Activated CD4-positive, alpha-beta memory T cell treated with anti-CD3 and anti-CD28 coated beads, Interleukin-2, amount 10 ng/mL, durations not matched to agents 7 days and 5 days (primary cell): Measurements from ENCODE around the gene UBR3. TPM values are rescaled to one million over a fixed set of nuclear protein-coding genes. Genes with fewer than 3 reads are reported as not detected.

ENCODE experiments used
- CTCF ChIA-PET: fragments of 350-600 bp; sonication (Branson Sonifier 250); formaldehyde crosslinking; loops from one replicate; lab custom pipeline; 2021; ENCODE audit warnings: antibody characterized with exemption, inconsistent platforms; lab: Charles Lee
- POLR2A ChIA-PET: fragments of 350-600 bp; sonication (Branson Sonifier 250); formaldehyde crosslinking; loops from one replicate; lab custom pipeline; 2021; ENCODE audit warnings: antibody characterized with exemption; lab: Charles Lee
- DNase-seq: peaks from one replicate; pipeline ENCODE4 v3.0.0-alpha.2; 2020
- H3K27ac Mint-ChIP-seq: one replicate; pipeline ENCODE4 v1.8.0; 2021; ENCODE audit warnings: mild to moderate bottlenecking, mixed read lengths
- H3K27me3 Mint-ChIP-seq: one replicate; pipeline ENCODE4 v1.8.0; 2021; ENCODE audit warnings: mixed read lengths
- H3K36me3 Mint-ChIP-seq: one replicate; pipeline ENCODE4 v1.8.0; 2021; ENCODE audit warnings: low read depth, mixed read lengths
- H3K4me1 Mint-ChIP-seq: one replicate; pipeline ENCODE4 v1.8.0; 2021; ENCODE audit warnings: mixed read lengths
- H3K4me3 Mint-ChIP-seq: one replicate; pipeline ENCODE4 v1.8.0; 2021; ENCODE audit warnings: mild to moderate bottlenecking, mixed read lengths
- H3K9me3 Mint-ChIP-seq: one replicate; pipeline ENCODE4 v1.8.0; 2021; ENCODE audit warnings: mixed read lengths
- total RNA-seq, 2 experiments: library from RNA; stranded (reverse); gene quantifications; one replicate each; pipeline ENCODE4 v1.2.3, GENCODE V29; 2021

The UBR3 gene
- total RNA-seq, 2 experiments from 2014 or later = 19.7 to 19.8 TPM

GRCh38 chr2:169976335-169976851 lies 149.1 kb downstream of the UBR3 start:
- ChIA-PET CTCF (no interaction called here), POLR2A (no interaction called here)
- H3K27me3 Mint-ChIP-seq = no peaks in the 10 kb centered on the region
- DNase-seq = no peak
- no peaks in the 10 kb centered on the region for H3K4me1 Mint-ChIP-seq
- no peak overlapping the region for H3K4me3 Mint-ChIP-seq
- H3K36me3 Mint-ChIP-seq = peaks cover 41% of the 10 kb centered on the region
- peaks cover 16% of the 10 kb centered on the region for H3K9me3 Mint-ChIP-seq
- no peak overlapping the region for H3K27ac Mint-ChIP-seq

GRCh38 chr2:169977530-169977929 lies 150.3 kb downstream of the UBR3 start:
- Mint-ChIP-seq H3K4me3 (no peak overlapping the region), H3K4me1 (no peaks in the 10 kb centered on the region), H3K27me3 (no peaks in the 10 kb centered on the region), H3K36me3 (peaks cover 35% of the 10 kb centered on the region), H3K27ac (no peak overlapping the region), H3K9me3 (peaks cover 16% of the 10 kb centered on the region)
- no peak for DNase-seq
- POLR2A ChIA-PET = no interaction called here
- CTCF ChIA-PET = no interaction called here

GRCh38 chr2:169978402-169979017 lies 151.3 kb downstream of the UBR3 start:
- DNase-seq = no peak
- H3K4me3 Mint-ChIP-seq = no peak overlapping the region
- ChIA-PET CTCF (no interaction called here), POLR2A (no interaction called here)
- peaks cover 16% of the 10 kb centered on the region for H3K9me3 Mint-ChIP-seq
- no peaks in the 10 kb centered on the region for H3K27me3 Mint-ChIP-seq
- no peaks in the 10 kb centered on the region for H3K4me1 Mint-ChIP-seq
- H3K27ac Mint-ChIP-seq = no peak overlapping the region
- peaks cover 35% of the 10 kb centered on the region for H3K36me3 Mint-ChIP-seq

GRCh38 chr2:169979025-169979424 lies 151.8 kb downstream of the UBR3 start:
- CTCF ChIA-PET = no interaction called here
- Mint-ChIP-seq H3K36me3 (peaks cover 34% of the 10 kb centered on the region), H3K9me3 (peaks cover 16% of the 10 kb centered on the region), H3K27ac (no peak overlapping the region), H3K4me3 (no peak overlapping the region), H3K4me1 (no peaks in the 10 kb centered on the region), H3K27me3 (no peaks in the 10 kb centered on the region)
- POLR2A ChIA-PET = no interaction called here
- DNase-seq = no peak

GRCh38 chr2:169980001-169980400 lies 152.7 kb downstream of the UBR3 start:
- H3K27me3 Mint-ChIP-seq = no peaks in the 10 kb centered on the region

GRCh38 chr2:169980643-169981042 lies 153.4 kb downstream of the UBR3 start:
- Mint-ChIP-seq H3K27me3 (no peaks in the 10 kb centered on the region), H3K27ac (no peak overlapping the region), H3K36me3 (peaks cover 25% of the 10 kb centered on the region), H3K4me3 (no peak overlapping the region), H3K4me1 (no peaks in the 10 kb centered on the region), H3K9me3 (peaks cover 13% of the 10 kb centered on the region)
- POLR2A ChIA-PET = no interaction called here
- no peak for DNase-seq
- CTCF ChIA-PET = no interaction called here

More at GRCh38 chr2:169980001-169980400, 152.7 kb downstream of the UBR3 start:
- Mint-ChIP-seq H3K36me3 (peaks cover 30% of the 10 kb centered on the region), H3K27ac (no peak overlapping the region), H3K9me3 (peaks cover 16% of the 10 kb centered on the region), H3K4me3 (no peak overlapping the region), H3K4me1 (no peaks in the 10 kb centered on the region)
- DNase-seq = no peak
- CTCF ChIA-PET = no interaction called here
- POLR2A ChIA-PET = no interaction called here

- no peaks in the 10 kb centered on the region for H3K9me3 Mint-ChIP-seq
- CTCF ChIA-PET = no interaction called here
- no peak overlapping the region for H3K4me3 Mint-ChIP-seq
- no peak overlapping the region for H3K27ac Mint-ChIP-seq
- no peak for DNase-seq
- H3K4me1 Mint-ChIP-seq = no peaks in the 10 kb centered on the region
- no peaks in the 10 kb centered on the region for H3K27me3 Mint-ChIP-seq
- POLR2A ChIA-PET = no interaction called here
- peaks cover 3% of the 10 kb centered on the region for H3K36me3 Mint-ChIP-seq
Measured at GRCh38 chr2:169982929-169983328, 155.7 kb downstream of the UBR3 start.

- Mint-ChIP-seq H3K4me3 (no peak overlapping the region), H3K36me3 (no peaks in the 10 kb centered on the region), H3K27me3 (no peaks in the 10 kb centered on the region), H3K9me3 (no peaks in the 10 kb centered on the region), H3K27ac (no peak overlapping the region), H3K4me1 (no peaks in the 10 kb centered on the region)
- DNase-seq = no peak
- CTCF ChIA-PET = no interaction called here
- POLR2A ChIA-PET = no interaction called here
Measured at GRCh38 chr2:169983506-169983905, 156.3 kb downstream of the UBR3 start.

- H3K4me3 Mint-ChIP-seq = no peak overlapping the region
- H3K4me1 Mint-ChIP-seq = no peaks in the 10 kb centered on the region
- peaks cover 3% of the 10 kb centered on the region for H3K36me3 Mint-ChIP-seq
- no peaks in the 10 kb centered on the region for H3K9me3 Mint-ChIP-seq
- no peaks in the 10 kb centered on the region for H3K27me3 Mint-ChIP-seq
- POLR2A ChIA-PET = no interaction called here
- CTCF ChIA-PET = no interaction called here
- no peak overlapping the region for H3K27ac Mint-ChIP-seq
- no peak for DNase-seq
Measured at GRCh38 chr2:169984145-169984544, 156.9 kb downstream of the UBR3 start.

- Mint-ChIP-seq H3K4me3 (no peak overlapping the region), H3K9me3 (peaks cover 2% of the 10 kb centered on the region), H3K4me1 (no peaks in the 10 kb centered on the region), H3K27me3 (no peaks in the 10 kb centered on the region), H3K27ac (no peak overlapping the region), H3K36me3 (peaks cover 5% of the 10 kb centered on the region)
- CTCF ChIA-PET = no interaction called here
- DNase-seq = no peak
- POLR2A ChIA-PET = no interaction called here
Measured at GRCh38 chr2:169994752-169995151, 167.5 kb downstream of the UBR3 start.

- H3K9me3 Mint-ChIP-seq = peaks cover 2% of the 10 kb centered on the region
- DNase-seq = no peak
- no peaks in the 10 kb centered on the region for H3K27me3 Mint-ChIP-seq
- H3K4me1 Mint-ChIP-seq = peaks cover 8% of the 10 kb centered on the region
- peaks cover 17% of the 10 kb centered on the region for H3K36me3 Mint-ChIP-seq
- H3K27ac Mint-ChIP-seq = no peak overlapping the region
- no peak overlapping the region for H3K4me3 Mint-ChIP-seq
- ChIA-PET POLR2A (no interaction called here), CTCF (no interaction called here)
Measured at GRCh38 chr2:169997140-169997887, 170.1 kb downstream of the UBR3 start.

- Mint-ChIP-seq H3K9me3 (peaks cover 2% of the 10 kb centered on the region), H3K27me3 (no peaks in the 10 kb centered on the region), H3K27ac (no peak overlapping the region), H3K36me3 (peaks cover 27% of the 10 kb centered on the region), H3K4me3 (no peak overlapping the region), H3K4me1 (peaks cover 9% of the 10 kb centered on the region)
- DNase-seq = no peak
- ChIA-PET CTCF (no interaction called here), POLR2A (no interaction called here)
Measured at GRCh38 chr2:169999054-169999453, 171.8 kb downstream of the UBR3 start.

- peaks cover 9% of the 10 kb centered on the region for H3K4me1 Mint-ChIP-seq
- ChIA-PET CTCF (interaction anchor here (0.7 kb wide), 1 partner anchor 138 kb away, joined by 4 read pairs; no protein-coding TSS in a partner anchor), POLR2A (no interaction called here)
- H3K27me3 Mint-ChIP-seq = no peaks in the 10 kb centered on the region
- no peak overlapping the region for H3K4me3 Mint-ChIP-seq
- H3K27ac Mint-ChIP-seq = no peak overlapping the region
- DNase-seq = no peak
- peaks cover 2% of the 10 kb centered on the region for H3K9me3 Mint-ChIP-seq
- peaks cover 31% of the 10 kb centered on the region for H3K36me3 Mint-ChIP-seq
Measured at GRCh38 chr2:170002096-170002495, 174.8 kb downstream of the UBR3 start.
